ENCODE data around the gene SERPINA12.
"Not testable (repeated sequence)": the region's sequence is repeated elsewhere in the genome, so short reads cannot be mapped to it uniquely, and the experiment has no call there.

The SERPINA12 gene

DNA sequence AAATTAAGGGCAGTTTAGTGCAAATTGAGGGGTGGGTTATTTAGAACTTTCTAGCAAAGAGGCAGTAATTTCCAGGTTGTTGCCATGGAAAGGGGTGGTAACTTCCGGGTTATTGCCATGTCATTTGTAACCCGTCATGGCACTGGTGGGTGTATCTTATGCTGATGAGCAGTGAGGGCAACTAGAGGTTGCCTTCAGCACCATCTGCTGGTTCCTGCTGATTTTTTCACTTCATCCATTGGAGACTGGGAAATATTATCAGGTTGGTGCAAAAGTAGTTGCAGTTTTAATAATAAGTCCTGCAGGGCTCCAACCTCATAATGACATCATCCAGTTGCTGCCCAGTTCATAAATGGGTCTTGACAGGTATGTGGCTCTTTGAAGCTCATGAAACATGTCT lies 27.6 kb upstream of the SERPINA12 start:
- no peak for DNase-seq

DNA sequence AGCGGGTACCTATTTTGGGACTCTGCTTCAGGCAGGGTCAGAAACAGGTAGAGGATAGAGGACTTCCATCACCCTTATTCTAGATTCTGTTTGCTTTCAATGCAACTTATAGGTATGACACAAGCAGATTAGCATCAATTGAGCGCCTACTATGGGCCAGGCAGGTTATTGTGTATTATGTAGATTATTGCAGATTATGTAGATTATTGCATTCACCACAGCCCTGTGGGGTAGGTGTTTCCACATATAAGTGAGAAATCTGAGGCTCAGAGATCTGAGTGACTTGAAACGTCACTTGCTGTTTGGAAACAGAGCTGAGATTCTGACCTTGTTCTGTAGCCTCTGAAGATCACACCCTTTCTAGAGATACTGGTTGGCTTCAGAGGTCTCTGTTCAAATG lies 26.2 kb upstream of the SERPINA12 start:
- DNase-seq, result no peak

DNA sequence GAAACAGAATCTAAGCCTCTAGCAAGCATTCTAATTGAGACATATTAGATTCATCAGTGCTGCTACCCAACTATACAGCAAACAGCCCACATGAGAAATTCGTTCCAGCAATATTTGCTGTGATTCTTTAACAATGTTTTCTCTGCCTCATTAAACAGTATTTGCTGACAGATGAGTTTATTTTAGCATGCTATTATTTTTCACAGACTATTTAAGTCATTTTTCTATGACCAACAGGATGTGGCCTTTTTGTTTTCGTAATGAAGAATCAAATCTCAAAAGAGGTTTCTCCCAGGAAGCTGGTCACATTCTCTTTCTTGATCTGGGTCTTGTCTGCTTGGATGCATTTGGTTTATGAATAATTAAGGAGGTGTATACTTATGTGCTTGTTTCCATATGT lies 23.2 kb upstream of the SERPINA12 start:
- no peak for DNase-seq

DNA sequence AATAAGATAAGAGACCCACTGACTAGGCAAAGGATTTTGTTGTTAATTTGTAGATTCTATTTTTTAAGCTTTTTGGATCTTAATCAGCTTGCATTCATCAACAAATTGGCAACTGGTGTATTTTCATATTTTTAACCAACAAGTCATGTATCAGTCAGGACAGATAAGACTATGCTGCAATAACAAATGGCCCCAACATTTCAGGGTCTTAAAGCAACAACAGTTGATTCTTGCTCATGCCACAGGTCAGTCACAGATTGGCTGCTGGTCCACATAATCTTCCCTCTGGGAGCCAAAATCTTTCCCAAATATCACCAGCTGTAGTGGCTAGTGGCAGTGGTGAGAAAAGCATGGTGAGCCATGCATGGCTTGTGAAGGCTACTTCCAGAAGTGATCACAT lies 21.9 kb upstream of the SERPINA12 start:
- no peak for DNase-seq

- no peak for DNase-seq
Measured at GRCh38 chr14:94524093-94524492, 14.8 kb upstream of the SERPINA12 start.

DNA sequence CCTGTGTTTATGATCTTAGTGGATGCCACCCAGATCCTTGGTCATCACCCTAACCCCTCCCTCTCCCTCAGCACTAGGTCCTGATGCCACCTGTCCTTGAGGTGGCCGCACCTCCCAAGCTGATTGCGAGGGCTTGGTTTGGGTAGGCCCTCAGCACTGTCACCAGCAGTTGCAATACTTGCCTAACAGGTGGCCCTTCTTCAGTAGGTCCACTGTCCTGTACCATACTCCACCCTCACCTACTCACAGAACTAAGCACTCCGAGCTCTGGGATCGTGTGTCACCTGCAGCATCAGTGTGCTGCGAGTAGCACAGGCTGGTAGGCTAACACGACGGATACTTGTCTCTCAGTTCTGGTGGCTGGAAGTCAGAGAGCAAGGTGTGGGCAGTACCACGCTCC lies 14.0 kb upstream of the SERPINA12 start:
- no peak for DNase-seq

- no peak for DNase-seq
Measured at GRCh38 chr14:94522115-94522724, 13.0 kb upstream of the SERPINA12 start.

DNA sequence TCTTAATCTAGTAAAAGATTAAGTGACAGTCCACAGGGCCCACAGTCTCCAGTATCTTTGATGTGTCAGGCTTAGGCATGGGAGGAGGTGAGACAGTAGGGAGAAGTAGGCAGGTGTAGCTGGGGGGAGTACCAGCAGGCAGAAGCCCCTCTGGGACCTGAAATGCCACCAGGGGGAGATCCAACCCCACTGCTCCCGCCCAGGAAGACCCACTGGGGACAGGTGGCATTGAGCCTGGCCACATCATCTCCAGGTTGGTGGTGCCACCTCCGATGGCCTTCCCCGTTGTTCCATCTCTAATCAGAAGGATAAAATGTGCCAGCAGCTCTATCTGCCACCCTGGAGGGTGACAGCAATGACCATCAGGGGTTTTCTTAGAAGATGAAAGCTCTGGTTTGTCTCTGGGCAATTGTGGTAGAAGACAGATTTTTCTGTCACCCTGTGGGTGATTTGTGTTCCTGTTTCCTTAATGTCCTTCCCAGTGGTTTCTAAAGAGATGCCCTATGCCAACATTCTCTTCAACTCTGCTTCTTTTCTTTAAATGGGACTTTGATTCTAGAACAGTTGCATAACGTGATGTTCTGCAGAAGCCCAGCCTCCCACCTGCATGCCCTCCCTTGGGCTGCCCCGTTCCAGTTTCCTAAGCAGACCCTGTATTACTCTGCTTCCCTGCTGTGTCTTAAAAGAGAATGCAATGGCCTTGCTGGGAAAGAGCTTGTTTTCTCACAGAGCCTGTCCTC lies 12.3 kb upstream of the SERPINA12 start:
- no peak for DNase-seq

DNA sequence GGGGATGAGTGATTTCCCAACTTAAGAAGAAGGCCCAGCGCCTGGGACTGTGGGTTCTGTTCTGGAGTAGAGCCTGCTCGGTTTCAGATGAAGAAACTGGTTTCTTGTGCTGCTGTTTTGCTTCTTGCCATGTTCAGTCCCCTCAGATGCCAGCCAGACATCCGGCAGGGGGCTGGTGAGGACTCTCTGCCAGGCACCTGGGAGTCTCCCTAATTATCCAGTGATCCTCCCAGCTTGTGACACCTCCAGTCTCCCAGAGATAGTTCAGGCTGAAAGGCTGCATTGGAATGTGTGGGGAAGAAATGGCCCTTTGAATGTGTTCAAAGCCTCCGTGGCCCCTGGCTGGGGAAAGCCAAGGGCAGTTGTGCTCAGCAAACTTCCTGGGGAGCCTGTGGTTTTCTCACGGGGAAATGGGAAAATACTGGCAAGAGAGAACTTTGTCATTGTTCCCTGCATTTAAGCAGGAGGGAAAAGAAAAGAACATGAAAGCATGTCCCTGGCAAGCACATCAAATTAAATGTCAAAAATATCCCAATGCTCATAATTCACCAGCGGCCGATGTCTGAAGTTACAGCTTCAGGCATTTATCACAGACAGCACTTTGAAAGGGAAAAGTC lies 8.5 kb upstream of the SERPINA12 start:
- DNase-seq, result no peak

- DNase-seq, result no peak
Measured at GRCh38 chr14:94517248-94517640, 8.0 kb upstream of the SERPINA12 start.

- no peak for DNase-seq
Measured at GRCh38 chr14:94515856-94516255, 6.6 kb upstream of the SERPINA12 start.

- no peak for DNase-seq
Measured at GRCh38 chr14:94515426-94515825, 6.2 kb upstream of the SERPINA12 start.

GRCh38 chr14:94514351-94514750 lies 5.1 kb upstream of the SERPINA12 start:
- no peak for DNase-seq

GRCh38 chr14:94510481-94510880 lies 1.2 kb upstream of the SERPINA12 start:
- DNase-seq, result not testable (repeated sequence)

GRCh38 chr14:94505641-94506040 lies 3.6 kb downstream of the SERPINA12 start:
- DNase-seq, result no peak

- DNase-seq, result no peak
Measured at GRCh38 chr14:94505206-94505605, 4.1 kb downstream of the SERPINA12 start.

GRCh38 chr14:94501588-94502516 lies 7.4 kb downstream of the SERPINA12 start:
- no peak for DNase-seq

GRCh38 chr14:94500264-94500663 lies 9.0 kb downstream of the SERPINA12 start:
- no peak for DNase-seq

DNA sequence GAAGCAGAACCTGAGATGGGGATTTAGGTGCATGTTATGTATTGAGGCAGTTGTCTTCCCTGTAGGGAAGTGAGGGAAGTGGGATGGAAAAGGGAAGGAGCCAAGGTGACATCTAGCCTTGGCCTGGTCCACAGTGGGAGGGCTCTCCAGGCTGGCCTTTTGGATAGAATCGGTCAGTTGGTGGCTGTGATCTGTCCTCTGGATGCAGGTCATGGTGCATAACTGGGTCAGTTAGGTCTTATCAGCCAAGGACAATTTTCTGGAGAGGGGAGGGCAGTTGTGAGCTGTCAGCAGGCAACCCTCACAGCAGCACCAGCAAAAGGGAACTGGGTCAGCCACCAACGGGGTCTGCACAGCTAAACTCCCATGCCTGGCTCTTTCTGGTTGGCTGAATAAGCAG lies 9.6 kb downstream of the SERPINA12 start:
- DNase-seq, result no peak

DNA sequence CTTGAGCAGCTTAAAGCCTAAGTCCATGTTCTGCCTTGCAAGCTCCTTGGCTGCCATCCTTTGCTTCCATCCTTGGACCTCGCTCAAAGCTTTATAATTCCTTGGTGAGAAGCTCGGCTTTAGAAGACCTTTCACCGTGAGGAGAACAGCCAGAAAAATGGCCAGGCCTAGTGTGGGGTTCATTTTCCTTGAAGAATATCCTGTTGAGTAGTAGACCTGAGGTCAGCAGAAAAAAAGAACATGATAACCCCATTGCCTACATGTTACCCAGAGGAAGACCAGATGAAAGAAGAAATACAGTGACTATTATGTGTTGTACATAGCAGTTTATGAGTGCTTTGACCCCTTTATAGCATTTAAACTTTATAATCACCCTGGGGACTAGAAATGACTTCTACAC lies 11.1 kb downstream of the SERPINA12 start:
- no peak for DNase-seq

DNA sequence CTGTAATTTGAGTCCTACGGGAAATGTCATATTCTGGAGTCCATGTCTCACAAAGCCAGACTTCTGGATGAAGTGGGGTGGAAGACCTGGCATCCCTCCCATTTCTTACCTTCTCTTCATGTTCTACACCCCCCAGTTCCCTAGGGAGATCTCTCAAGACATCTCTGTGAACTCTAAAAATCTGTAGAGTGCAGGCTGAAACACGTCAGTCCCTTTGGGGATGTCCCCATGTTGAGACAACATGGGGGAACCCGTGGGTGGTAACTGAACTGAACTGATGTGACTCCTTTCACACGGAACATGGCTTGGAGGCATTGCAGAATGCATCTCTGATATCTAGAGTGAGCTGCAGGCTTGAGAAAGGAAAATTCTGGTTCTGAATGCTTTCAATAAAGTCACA lies 15.2 kb downstream of the SERPINA12 start:
- no peak for DNase-seq

- no peak for DNase-seq
Measured at GRCh38 chr14:94491511-94491910, 17.8 kb downstream of the SERPINA12 start.

GRCh38 chr14:94489336-94489735 lies 19.9 kb downstream of the SERPINA12 start:
- DNase-seq, result no peak
